ENCODE measurements around the gene TIMM21.

Gene TIMM21

GRCh38 chr18:74147779-74148542, at the start of gene TIMM21, which contains the start of gene FBXO15:
TSS of gene TIMM21 (plus strand) at chr18:74148523. CDS start at chr18:74148809, 286 bp downstream.
TSS of gene FBXO15 (minus strand) at chr18:74147834. CDS start at chr18:74147785, 49 bp downstream.
- no peak for TF ChIP-seq CTCF (IDR thresholded peaks at IDR 0.05; ENCODE audit: control insufficient read depth, extremely low read depth, insufficient read depth)

GRCh38 chr18:74108460-74108859, 39.9 kb upstream of the TIMM21 start:
- DNase-seq (ENCODE audit: low read depth) = no peak
- no peak overlapping the region for H3K4me3 ChIP-seq (ENCODE audit: low read depth, low read length)
- TF ChIP-seq CTCF (IDR thresholded peaks at IDR 0.05; ENCODE audit: control insufficient read depth, extremely low read depth, insufficient read depth) = no peak

More at GRCh38 chr18:74147779-74148542, at the start of gene TIMM21, which contains the start of gene FBXO15:
- peak; percentile 93 for DNase-seq (ENCODE audit: low read depth)
- H3K4me3 ChIP-seq (ENCODE audit: low read depth, low read length) = peak within 1 kb of the TSS; percentile 89

GRCh38 chr18:74110149-74110548, 38.2 kb upstream of the TIMM21 start:
- no peak overlapping the region for H3K4me3 ChIP-seq (ENCODE audit: low read depth, low read length)
- no peak for DNase-seq (ENCODE audit: low read depth)
- TF ChIP-seq CTCF (IDR thresholded peaks at IDR 0.05; ENCODE audit: control insufficient read depth, extremely low read depth, insufficient read depth) = no peak

DNA sequence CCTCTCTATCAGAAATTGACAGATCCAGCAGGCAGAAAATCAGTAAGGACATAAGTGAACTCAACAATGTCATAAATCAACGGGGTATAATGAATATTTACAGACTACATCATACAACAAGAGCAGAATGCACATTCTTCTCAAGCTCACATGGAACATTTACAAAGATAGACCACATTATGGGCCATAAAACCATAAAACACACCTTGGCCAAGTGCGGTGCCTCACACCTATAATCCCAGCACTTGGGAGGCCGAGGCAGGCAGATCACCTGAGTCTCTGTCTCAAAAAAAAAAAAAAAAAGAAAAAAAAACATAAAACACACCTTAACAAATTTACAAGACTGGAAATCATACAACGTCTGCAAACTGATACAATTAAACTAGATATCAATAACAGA, 37.3 kb upstream of the TIMM21 start:
- DNase-seq (ENCODE audit: low read depth) = no peak
- no peak overlapping the region for H3K4me3 ChIP-seq (ENCODE audit: low read depth, low read length)
- no peak for TF ChIP-seq CTCF (IDR thresholded peaks at IDR 0.05; ENCODE audit: control insufficient read depth, extremely low read depth, insufficient read depth)

DNA sequence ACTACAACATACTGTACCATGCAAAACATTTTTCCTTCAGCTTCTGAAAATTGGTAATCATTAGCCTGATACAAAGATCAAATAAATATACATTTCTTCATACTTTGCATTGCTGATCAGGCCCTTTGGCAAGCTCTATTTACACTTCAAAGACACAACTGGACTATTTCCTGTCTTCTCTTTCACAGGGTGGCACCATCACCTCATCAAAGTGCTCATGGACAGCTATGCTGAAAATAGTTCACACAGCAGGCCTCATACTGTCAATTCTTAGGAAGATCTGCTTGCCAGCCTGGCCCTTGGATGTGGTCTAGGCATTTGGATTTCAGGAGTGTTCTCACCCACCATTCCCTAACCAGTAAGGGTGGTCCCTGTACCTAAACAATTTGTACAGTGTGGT, 34.6 kb upstream of the TIMM21 start:
- no peak for TF ChIP-seq CTCF (IDR thresholded peaks at IDR 0.05; ENCODE audit: control insufficient read depth, extremely low read depth, insufficient read depth)
- no peak for DNase-seq (ENCODE audit: low read depth)

GRCh38 chr18:74114116-74114515, 34.2 kb upstream of the TIMM21 start:
- no peak overlapping the region for H3K4me3 ChIP-seq (ENCODE audit: low read depth, low read length)
- TF ChIP-seq CTCF (IDR thresholded peaks at IDR 0.05; ENCODE audit: control insufficient read depth, extremely low read depth, insufficient read depth) = no peak
- no peak for DNase-seq (ENCODE audit: low read depth)

More for the DNA sequence above, 34.6 kb upstream of the TIMM21 start:
- no peak overlapping the region for H3K4me3 ChIP-seq (ENCODE audit: low read depth, low read length)
